GM19238 (cell line): ENCODE measurements around the gene SLC26A11.
"Not testable (repeated sequence)": the region's sequence is repeated elsewhere in the genome, so short reads cannot be mapped to it uniquely, and the experiment has no call there.

Experiments
- DNase-seq: peaks from one replicate; pipeline ENCODE4 v3.0.0; 2011; ENCODE audit warnings: low spot score; ENCODE audit not compliant: insufficient read length

SLC26A11 gene

GRCh38 chr17:80281516-80281915 is 61.3 kb downstream of the SLC26A11 start:
- no peak for DNase-seq

- DNase-seq, result no peak
Observed at GRCh38 chr17:80283116-80283852, 63.1 kb downstream of the SLC26A11 start.

- no peak for DNase-seq
Observed at GRCh38 chr17:80284631-80285030, 64.4 kb downstream of the SLC26A11 start.

GRCh38 chr17:80285237-80285920 is 65.2 kb downstream of the SLC26A11 start:
- no peak for DNase-seq

- DNase-seq, result no peak
Observed at GRCh38 chr17:80286638-80286960, 66.4 kb downstream of the SLC26A11 start.

GRCh38 chr17:80287038-80287437 is 66.8 kb downstream of the SLC26A11 start:
- no peak for DNase-seq

GRCh38 chr17:80287806-80288567 is 67.8 kb downstream of the SLC26A11 start:
- no peak for DNase-seq

- no peak for DNase-seq
Observed at GRCh38 chr17:80289616-80290015, 69.4 kb downstream of the SLC26A11 start.

- no peak for DNase-seq
Observed at GRCh38 chr17:80290156-80290555, 69.9 kb downstream of the SLC26A11 start.

- DNase-seq, result no peak
Observed at GRCh38 chr17:80291260-80291659, 71.0 kb downstream of the SLC26A11 start.

GRCh38 chr17:80291691-80292487 is 71.7 kb downstream of the SLC26A11 start:
- no peak for DNase-seq

- DNase-seq, result no peak
Observed at GRCh38 chr17:80292521-80292971, 72.3 kb downstream of the SLC26A11 start.

GRCh38 chr17:80294210-80294609 is 74.0 kb downstream of the SLC26A11 start:
- DNase-seq, result no peak

GRCh38 chr17:80294653-80295052 is 74.4 kb downstream of the SLC26A11 start:
- no peak for DNase-seq

GRCh38 chr17:80295146-80295545 is 74.9 kb downstream of the SLC26A11 start:
- DNase-seq, result no peak

- DNase-seq, result no peak
Observed at GRCh38 chr17:80295559-80295958, 75.3 kb downstream of the SLC26A11 start.

- DNase-seq, result no peak
Observed at GRCh38 chr17:80296221-80296620, 76.0 kb downstream of the SLC26A11 start.

GRCh38 chr17:80297996-80298560 is 77.9 kb downstream of the SLC26A11 start:
- DNase-seq, result no peak

GRCh38 chr17:80299350-80300100 is 79.3 kb downstream of the SLC26A11 start:
- not testable (repeated sequence) for DNase-seq

- not testable (repeated sequence) for DNase-seq
Observed at GRCh38 chr17:80300756-80301155, 80.5 kb downstream of the SLC26A11 start.
